Subcutaneous abdominal adipose tissue (tissue), 5 donors: ENCODE results near the gene PSMC3IP.
"Not testable (repeated sequence)": the region's sequence is repeated elsewhere in the genome, so short reads cannot be mapped to it uniquely, and the experiment has no call there.

Source experiments
- H3K27ac ChIP-seq: one replicate; pipeline ENCODE4 v1.7.0; 2013; ENCODE audit warnings: low read depth, mild to moderate bottlenecking, inconsistent platforms, low read length, moderate library complexity
- H3K27me3 ChIP-seq, 5 donors: one replicate each; pipeline ENCODE4 v1.7.0; 2013; ENCODE audit warnings: low read length in 5 of 5, inconsistent platforms in 1 of 5; ENCODE audit not compliant: control insufficient read depth in 5 of 5, insufficient read depth in 4 of 5
- H3K36me3 ChIP-seq, 5 donors: one replicate each; pipeline ENCODE4 v1.7.0; 2013; ENCODE audit warnings: low read length in 5 of 5; ENCODE audit not compliant: control insufficient read depth in 5 of 5, insufficient read depth in 5 of 5
- H3K4me1 ChIP-seq, 5 donors: one replicate each; pipeline ENCODE4 v1.7.0; 2013; ENCODE audit warnings: low read length in 5 of 5, mild to moderate bottlenecking in 3 of 5, moderate library complexity in 1 of 5; ENCODE audit not compliant: control insufficient read depth in 5 of 5, insufficient read depth in 5 of 5
- H3K4me3 ChIP-seq, 5 donors: one replicate each; pipeline ENCODE4 v1.7.0; 2013; ENCODE audit warnings: low read length in 5 of 5, low read depth in 1 of 5
- H3K9ac ChIP-seq, 5 donors: one replicate each; pipeline ENCODE4 v1.7.0; 2013; ENCODE audit warnings: low read length in 5 of 5, mild to moderate bottlenecking in 4 of 5, moderate library complexity in 3 of 5
- H3K9me3 ChIP-seq, 5 donors: one replicate each; pipeline ENCODE4 v1.7.0; 2013; ENCODE audit warnings: low read length in 5 of 5; ENCODE audit not compliant: control insufficient read depth in 5 of 5
- donor health status: healthy.
- donor health status: healthy.
- donor health status: healthy.
- donor health status: healthy.
- donor health status: healthy.

PSMC3IP gene

GRCh38 chr17:42553161-42553818 lies 24.2 kb downstream of the PSMC3IP start:
- Histone ChIP-seq H3K9ac (peak overlapping the region in 3 of 5 donors; percentile 89 to 91 (median 89)), H3K4me3 (peak overlapping the region in 3 of 5 donors; percentile 89 to 94 (median 91)), H3K4me1 (peaks cover 6 to 53% (median 44%) of the 10 kb centered on the region in 5 donors), H3K27ac (peak overlapping the region; percentile 75), H3K9me3 (no peaks in the 10 kb centered on the region), H3K27me3 (peaks cover 0 to 6% (median 0%) of the 10 kb centered on the region in 5 donors), H3K36me3 (no peaks in the 10 kb centered on the region)

- H3K27me3 ChIP-seq, H3K36me3 ChIP-seq, H3K9me3 ChIP-seq: not testable (repeated sequence)
- peak within 1 kb of the TSS in 3 of 5 donors; percentile 89 to 91 (median 89) for H3K9ac ChIP-seq
- H3K4me1 ChIP-seq, result peaks cover 6 to 56% (median 47%) of the 10 kb centered on the region in 5 donors
- H3K4me3 ChIP-seq, result peak within 1 kb of the TSS in 4 of 5 donors; percentile 81 to 94 (median 90)
- peak within 1 kb of the TSS; percentile 75 for H3K27ac ChIP-seq
Measured at GRCh38 chr17:42552736-42553135, 24.8 kb downstream of the PSMC3IP start, which contains the start of gene HSD17B1. Gene HSD17B1 (plus strand): TSS chr17:42552923. CDS start chr17:42552934, 11 bp downstream.

GRCh38 chr17:42548993-42549755 lies 28.4 kb downstream of the PSMC3IP start:
- H3K27me3 ChIP-seq, result peaks cover 0 to 6% (median 0%) of the 10 kb centered on the region in 5 donors
- H3K9ac ChIP-seq, result no peak overlapping the region
- H3K36me3 ChIP-seq, result peaks cover 0 to 6% (median 6%) of the 10 kb centered on the region in 5 donors
- no peaks in the 10 kb centered on the region for H3K9me3 ChIP-seq
- no peak overlapping the region for H3K27ac ChIP-seq
- H3K4me1 ChIP-seq, result peaks cover 2 to 62% (median 46%) of the 10 kb centered on the region in 5 donors
- no peak overlapping the region for H3K4me3 ChIP-seq

GRCh38 chr17:42548070-42548837 lies 29.3 kb downstream of the PSMC3IP start:
- Histone ChIP-seq H3K36me3 (peaks cover 0 to 16% (median 15%) of the 10 kb centered on the region in 5 donors), H3K27ac (no peak overlapping the region), H3K4me1 (peaks cover 0 to 52% (median 37%) of the 10 kb centered on the region in 5 donors), H3K9ac (no peak overlapping the region), H3K27me3 (peaks cover 0 to 6% (median 0%) of the 10 kb centered on the region in 5 donors), H3K4me3 (peak overlapping the region in 2 of 5 donors; percentile 18 to 41), H3K9me3 (no peaks in the 10 kb centered on the region)

GRCh38 chr17:42547698-42548069 lies 29.8 kb downstream of the PSMC3IP start:
- Histone ChIP-seq H3K4me3 (no peak overlapping the region), H3K36me3 (peaks cover 0 to 21% (median 21%) of the 10 kb centered on the region in 5 donors), H3K9ac (no peak overlapping the region)

GRCh38 chr17:42547001-42547461 lies 30.5 kb downstream of the PSMC3IP start:
- no peak overlapping the region for H3K4me3 ChIP-seq
- peaks cover 0 to 42% (median 28%) of the 10 kb centered on the region in 5 donors for H3K4me1 ChIP-seq
- no peaks in the 10 kb centered on the region for H3K9me3 ChIP-seq
- H3K9ac ChIP-seq, result no peak overlapping the region
- H3K36me3 ChIP-seq, result peaks cover 0 to 28% (median 22%) of the 10 kb centered on the region in 5 donors
- H3K27me3 ChIP-seq, result peaks cover 0 to 6% (median 0%) of the 10 kb centered on the region in 5 donors
- H3K27ac ChIP-seq, result no peak overlapping the region

More at GRCh38 chr17:42547698-42548069, 29.8 kb downstream of the PSMC3IP start:
- H3K27me3 ChIP-seq, result peaks cover 0 to 6% (median 0%) of the 10 kb centered on the region in 5 donors
- no peak overlapping the region for H3K27ac ChIP-seq
- H3K9me3 ChIP-seq, result no peaks in the 10 kb centered on the region
- peaks cover 0 to 47% (median 33%) of the 10 kb centered on the region in 5 donors for H3K4me1 ChIP-seq

- H3K4me1 ChIP-seq, result peaks cover 0 to 37% (median 25%) of the 10 kb centered on the region in 5 donors
- H3K36me3 ChIP-seq, result peaks cover 0 to 39% (median 31%) of the 10 kb centered on the region in 5 donors
- not testable (repeated sequence) for H3K27ac ChIP-seq, H3K9ac ChIP-seq, H3K27me3 ChIP-seq, H3K4me3 ChIP-seq, H3K9me3 ChIP-seq
Measured at GRCh38 chr17:42545755-42546505, 31.6 kb downstream of the PSMC3IP start.

- H3K4me1 ChIP-seq, result peaks cover 0 to 37% (median 25%) of the 10 kb centered on the region in 5 donors
Measured at GRCh38 chr17:42544874-42545283, 32.6 kb downstream of the PSMC3IP start.

More at GRCh38 chr17:42544874-42545283, 32.6 kb downstream of the PSMC3IP start:
- no peak overlapping the region for H3K9ac ChIP-seq
- H3K4me3 ChIP-seq, result no peak overlapping the region
- no peaks in the 10 kb centered on the region for H3K9me3 ChIP-seq
- H3K27me3 ChIP-seq, result peaks cover 0 to 6% (median 0%) of the 10 kb centered on the region in 5 donors
- no peak overlapping the region for H3K27ac ChIP-seq
- peaks cover 0 to 44% (median 34%) of the 10 kb centered on the region in 5 donors for H3K36me3 ChIP-seq
